RWPE1 (cell line): ENCODE data around the gene MICAL3.
A peak's percentile ranks its signal among the peaks of the same experiment; 100 is the strongest.

Source experiments
- CTCF ChIA-PET: fragments of 350-600 bp; sonication (Branson Sonifier 250); formaldehyde crosslinking; extraction: SDS; loops from one replicate; lab custom pipeline; 2021; lab: Yijun Ruan, JAX
- POLR2A ChIA-PET: fragments of 400-600 bp; formaldehyde crosslinking; extraction: SDS; loops from one replicate; lab custom pipeline; 2020; ENCODE audit warnings: antibody characterized with exemption; ENCODE audit not compliant: low non-redundant PET; lab: Yijun Ruan, JAX
- DNase-seq: peaks from one replicate; pipeline ENCODE4 v3.0.0; 2012; ENCODE audit warnings: low spot score
- H3K27ac ChIP-seq: fragments of 450-650 bp; 2 replicates; pipeline ENCODE4 v1.5.1; 2017
- CTCF ChIP-seq: fragments of 450-650 bp; conservative IDR thresholded peaks from 2 replicates; pipeline ENCODE4 v1.5.1; 2017; ENCODE audit warnings: low read depth, mild to moderate bottlenecking

The MICAL3 gene

GRCh38 chr22:17846326-17846992, 177.9 kb downstream of the MICAL3 start:
- POLR2A ChIA-PET, result no interaction called here
- H3K27ac ChIP-seq, result no peak overlapping the region
- CTCF ChIA-PET, result interaction anchor here (1.3 kb wide), 1 partner anchor 16 kb away, joined by 3 read pairs; no protein-coding TSS in a partner anchor
- TF ChIP-seq CTCF, result no peak
- DNase-seq, result no peak

- ChIA-PET POLR2A (no interaction called here), CTCF (interaction anchor here (1.3 kb wide), 1 partner anchor 15 kb away, joined by 3 read pairs; no protein-coding TSS in a partner anchor)
- no peak for DNase-seq
- TF ChIP-seq CTCF, result no peak
- 0 out of 2 replicates have a peak overlapping the region, but pooled peaks have one; percentile 25 for H3K27ac ChIP-seq
These were observed 178.6 kb downstream of the MICAL3 start for GRCh38 chr22:17845790-17846189.

- DNase-seq, result peak; percentile 34
- no peak overlapping the region for H3K27ac ChIP-seq
- no peak for TF ChIP-seq CTCF
- POLR2A ChIA-PET, result no interaction called here
- CTCF ChIA-PET, result interaction anchor here (1.3 kb wide), 1 partner anchor 15 kb away, joined by 3 read pairs; no protein-coding TSS in a partner anchor
These were observed 179.0 kb downstream of the MICAL3 start for GRCh38 chr22:17845327-17845726.

GRCh38 chr22:17844150-17844549, 180.2 kb downstream of the MICAL3 start:
- ChIA-PET CTCF (no interaction called here), POLR2A (no interaction called here)
- 0 out of 2 replicates have a peak overlapping the region, but pooled peaks have one; percentile 14 for H3K27ac ChIP-seq
- no peak for DNase-seq
- TF ChIP-seq CTCF, result no peak

- no peak for TF ChIP-seq CTCF
- no peak for DNase-seq
- ChIA-PET POLR2A (no interaction called here), CTCF (no interaction called here)
- H3K27ac ChIP-seq, result no peak overlapping the region
These were observed 182.0 kb downstream of the MICAL3 start for GRCh38 chr22:17842386-17842785.

- CTCF ChIA-PET, result no interaction called here
- no peak for TF ChIP-seq CTCF
- H3K27ac ChIP-seq, result no peak overlapping the region
- POLR2A ChIA-PET, result no interaction called here
- no peak for DNase-seq
These were observed 182.5 kb downstream of the MICAL3 start for GRCh38 chr22:17841836-17842235.
